ENCODE measurements around the gene CAVIN4. TPM values are rescaled to one million over a fixed set of nuclear protein-coding genes. Genes with fewer than 3 reads are reported as not detected.

Gene CAVIN4
- total RNA-seq, 1 experiment from 2014 or later: 7.1 TPM

GRCh38 chr9:100561256-100561655, 16.6 kb upstream of the CAVIN4 start (continued):
- no peak for TF ChIP-seq ZNF281 (CRISPR knock-in tag; IDR thresholded peaks at IDR 0.05)
- TF ChIP-seq CREB1 (CRISPR knock-in tag; IDR thresholded peaks at IDR 0.05): no peak

GRCh38 chr9:100567856-100568255, 10.0 kb upstream of the CAVIN4 start:
- Mint-ChIP-seq H3K36me3 (peaks cover 22% of the 10 kb centered on the region), H3K4me1 (no peaks in the 10 kb centered on the region), H3K27ac (no peak overlapping the region), H3K9me3 (peaks cover 3% of the 10 kb centered on the region; the same call in 1 of the 2 replicates), H3K4me3 (no peak overlapping the region), H3K27me3 (ENCODE audit: low read depth) (no peaks in the 10 kb centered on the region)
- ChIA-PET CTCF (no interaction called here), POLR2A (no interaction called here)
- DNase-seq (ENCODE audit: low spot score): no peak
- no peak for ATAC-seq
- no peak for TF ChIP-seq TP53 (CRISPR knock-in tag; IDR thresholded peaks at IDR 0.05)
- no peak for TF ChIP-seq ZBTB43 (CRISPR knock-in tag; IDR thresholded peaks at IDR 0.05)
- TF ChIP-seq IRF1 (CRISPR knock-in tag; IDR thresholded peaks at IDR 0.05): no peak
- no peak for TF ChIP-seq GTF2I (CRISPR knock-in tag; conservative IDR thresholded peaks at IDR 0.05)
- no peak for TF ChIP-seq CREB1 (CRISPR knock-in tag; IDR thresholded peaks at IDR 0.05)
- TF ChIP-seq AFF4 (CRISPR knock-in tag; IDR thresholded peaks at IDR 0.05; ENCODE audit: borderline replicate concordance): no peak
- TF ChIP-seq ATF3 (CRISPR knock-in tag; conservative IDR thresholded peaks at IDR 0.05): no peak
- no peak for TF ChIP-seq USF2 (CRISPR knock-in tag; IDR thresholded peaks at IDR 0.05)
- TF ChIP-seq SP1 (CRISPR knock-in tag; conservative IDR thresholded peaks at IDR 0.05): no peak
- TF ChIP-seq SOX15 (CRISPR knock-in tag; IDR thresholded peaks at IDR 0.05): no peak
- no peak for TF ChIP-seq CREM (CRISPR knock-in tag; IDR thresholded peaks at IDR 0.05)

GRCh38 chr9:100573655-100574260, 4.1 kb upstream of the CAVIN4 start:
- no peak for ATAC-seq
- no peak for DNase-seq (ENCODE audit: low spot score)
- no peak overlapping the region for H3K27ac Mint-ChIP-seq
- CTCF ChIA-PET: no interaction called here
- peaks cover 33% of the 10 kb centered on the region for H3K36me3 Mint-ChIP-seq
- POLR2A ChIA-PET: no interaction called here
- no peaks in the 10 kb centered on the region for H3K4me1 Mint-ChIP-seq
- H3K4me3 Mint-ChIP-seq: no peak overlapping the region
- TF ChIP-seq ZNF317 (CRISPR knock-in tag; IDR thresholded peaks at IDR 0.05; ENCODE audit: borderline replicate concordance, low read depth) (no peak), ZNF263 (CRISPR knock-in tag; IDR thresholded peaks at IDR 0.05; ENCODE audit: low read depth) (no peak), ZMAT4 (CRISPR knock-in tag; IDR thresholded peaks at IDR 0.05) (no peak), ATF1 (CRISPR knock-in tag; IDR thresholded peaks at IDR 0.05) (no peak), ZNF232 (CRISPR knock-in tag; IDR thresholded peaks at IDR 0.05) (no peak), ERG (CRISPR knock-in tag; IDR thresholded peaks at IDR 0.05) (no peak), USF2 (CRISPR knock-in tag; IDR thresholded peaks at IDR 0.05) (no peak), JAZF1 (CRISPR knock-in tag; IDR thresholded peaks at IDR 0.05) (no peak)
- no peaks in the 10 kb centered on the region for H3K27me3 Mint-ChIP-seq (ENCODE audit: low read depth)
- H3K9me3 Mint-ChIP-seq: peaks cover 3% of the 10 kb centered on the region; the same call in 1 of the 2 replicates
